ENCODE measurements around the gene ZC3H12D.
"Not testable (repeated sequence)": the region's sequence is repeated elsewhere in the genome, so short reads cannot be mapped to it uniquely, and the experiment has no call there.

The ZC3H12D gene

DNA sequence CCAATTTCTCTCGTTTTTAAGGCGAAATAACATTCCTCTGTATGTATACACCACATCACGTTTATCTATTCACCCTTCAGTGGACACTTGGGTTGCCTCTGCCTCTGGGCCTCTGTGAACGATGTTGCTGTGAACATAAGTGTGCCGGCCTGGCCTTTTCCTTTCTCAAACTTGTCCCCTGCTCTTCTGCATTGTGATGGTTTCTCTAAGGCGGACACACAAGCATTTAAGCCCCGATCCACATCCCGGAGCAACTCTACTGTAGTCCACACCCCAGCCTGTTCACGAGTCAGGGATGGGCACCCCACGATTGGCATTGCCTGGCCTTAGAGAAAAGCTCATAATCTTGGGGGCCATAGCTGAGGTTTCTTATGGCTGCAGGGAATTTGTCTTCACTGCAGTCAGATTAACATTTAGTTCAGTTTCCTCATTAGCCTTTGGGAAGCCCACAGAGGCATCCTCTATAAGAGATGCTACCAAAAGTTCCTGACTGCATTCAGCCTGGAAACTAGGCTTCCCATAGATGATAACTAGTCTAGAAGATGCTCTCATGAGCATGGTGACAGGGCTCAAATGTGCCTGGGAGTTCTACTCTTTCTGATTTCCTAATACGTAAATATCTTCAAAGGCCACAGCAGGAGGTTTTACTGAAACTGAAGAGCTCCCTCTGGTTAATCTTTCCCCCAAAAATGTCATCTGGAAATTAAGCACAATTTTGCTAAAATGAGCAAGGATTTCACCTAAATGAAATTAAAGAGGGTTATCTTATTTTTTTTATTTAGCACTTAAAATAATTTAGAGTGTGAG lies 762 bp downstream of the ZC3H12D start:
- DNase-seq (ENCODE audit: low read depth, low spot score): no peak

DNA sequence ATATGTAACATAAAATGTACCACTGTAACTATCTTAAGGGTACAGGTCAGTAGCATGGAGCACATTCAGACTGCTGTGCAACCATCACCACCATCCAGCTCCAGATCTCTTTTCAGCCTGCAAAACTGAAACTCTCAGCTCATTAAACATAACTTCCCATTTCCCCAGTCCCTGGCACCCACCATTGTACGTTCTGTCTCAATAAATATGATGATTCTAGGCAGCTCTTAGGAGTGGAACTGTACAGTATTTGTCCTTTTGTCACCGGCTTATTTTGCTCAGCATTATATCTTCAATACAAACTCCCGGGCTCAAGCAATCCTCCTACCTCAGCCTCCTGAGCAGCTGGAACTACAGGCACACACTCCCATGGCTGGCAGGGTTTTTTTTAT lies 1.5 kb downstream of the ZC3H12D start:
- no peak for DNase-seq (ENCODE audit: low read depth, low spot score)

- no peak for DNase-seq (ENCODE audit: low read depth, low spot score)
These were observed 2.1 kb downstream of the ZC3H12D start for GRCh38 chr6:149482545-149483333.

GRCh38 chr6:149480502-149481280 lies 4.1 kb downstream of the ZC3H12D start:
- DNase-seq (ENCODE audit: low read depth, low spot score): no peak

DNA sequence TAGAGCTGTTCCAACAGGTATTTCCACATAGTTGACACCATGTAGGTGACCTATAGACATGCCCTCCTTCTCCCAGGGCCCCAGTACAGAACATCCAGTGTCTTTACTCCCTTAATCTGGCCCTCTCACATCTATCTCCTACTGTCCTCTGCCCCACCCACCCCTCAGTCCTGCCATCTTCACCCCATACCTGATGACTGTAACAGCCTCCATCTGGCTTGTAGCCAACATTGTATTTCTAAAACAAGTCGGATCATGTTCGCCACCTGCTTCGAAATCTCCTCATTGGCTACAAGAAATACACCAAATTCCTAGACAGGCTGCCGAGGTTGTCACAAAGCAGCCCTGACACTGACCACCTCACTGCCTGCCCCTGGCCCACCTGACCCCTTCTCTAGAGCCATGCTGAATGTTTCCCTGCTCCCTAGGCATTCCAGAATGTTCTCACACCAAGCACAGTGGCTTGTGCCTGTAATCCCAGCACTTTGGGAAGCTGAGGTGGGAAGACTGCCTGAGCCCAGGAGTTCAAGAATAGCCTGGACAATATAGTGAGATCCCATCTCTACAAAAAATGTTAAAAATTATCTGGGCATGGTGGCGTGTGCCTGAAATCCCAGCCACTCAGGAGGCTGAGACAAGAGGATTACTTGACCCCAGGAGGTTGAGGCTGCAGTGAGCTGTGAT lies 6.0 kb downstream of the ZC3H12D start:
- no peak for DNase-seq (ENCODE audit: low read depth, low spot score)

- DNase-seq (ENCODE audit: low read depth, low spot score): no peak
These were observed 7.3 kb downstream of the ZC3H12D start for GRCh38 chr6:149477544-149477943.

DNA sequence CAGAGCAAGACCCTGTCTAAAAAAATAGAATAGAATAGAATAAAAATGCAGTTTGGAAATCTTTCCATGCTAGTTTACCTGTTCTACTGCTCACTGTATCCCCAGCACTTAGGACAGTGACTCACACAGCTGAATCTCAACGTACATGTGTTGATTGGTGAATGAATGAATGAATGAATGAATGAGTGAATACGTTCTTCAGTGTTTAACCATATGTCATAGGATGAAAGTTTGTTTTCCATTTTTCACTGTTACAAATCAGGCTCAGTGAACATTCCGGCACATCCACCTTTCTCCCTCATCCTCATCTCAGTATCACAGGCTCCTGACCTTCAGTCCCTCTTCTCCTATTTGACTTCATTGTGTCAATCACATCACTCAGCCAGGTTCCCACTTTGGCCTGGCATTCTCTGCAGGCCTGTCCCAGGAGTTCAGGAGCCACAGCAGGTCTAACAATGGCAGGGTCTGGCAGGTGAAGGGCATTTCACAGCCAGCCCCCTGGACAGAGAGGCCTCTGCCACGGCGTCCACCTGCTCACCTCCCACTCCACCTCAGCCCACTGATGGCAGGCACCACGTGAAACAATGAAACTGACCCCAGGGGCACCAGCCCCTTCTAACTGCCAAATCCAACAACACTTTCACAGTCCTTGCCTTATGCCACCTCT lies 7.9 kb downstream of the ZC3H12D start:
- no peak for DNase-seq (ENCODE audit: low read depth, low spot score)

DNA sequence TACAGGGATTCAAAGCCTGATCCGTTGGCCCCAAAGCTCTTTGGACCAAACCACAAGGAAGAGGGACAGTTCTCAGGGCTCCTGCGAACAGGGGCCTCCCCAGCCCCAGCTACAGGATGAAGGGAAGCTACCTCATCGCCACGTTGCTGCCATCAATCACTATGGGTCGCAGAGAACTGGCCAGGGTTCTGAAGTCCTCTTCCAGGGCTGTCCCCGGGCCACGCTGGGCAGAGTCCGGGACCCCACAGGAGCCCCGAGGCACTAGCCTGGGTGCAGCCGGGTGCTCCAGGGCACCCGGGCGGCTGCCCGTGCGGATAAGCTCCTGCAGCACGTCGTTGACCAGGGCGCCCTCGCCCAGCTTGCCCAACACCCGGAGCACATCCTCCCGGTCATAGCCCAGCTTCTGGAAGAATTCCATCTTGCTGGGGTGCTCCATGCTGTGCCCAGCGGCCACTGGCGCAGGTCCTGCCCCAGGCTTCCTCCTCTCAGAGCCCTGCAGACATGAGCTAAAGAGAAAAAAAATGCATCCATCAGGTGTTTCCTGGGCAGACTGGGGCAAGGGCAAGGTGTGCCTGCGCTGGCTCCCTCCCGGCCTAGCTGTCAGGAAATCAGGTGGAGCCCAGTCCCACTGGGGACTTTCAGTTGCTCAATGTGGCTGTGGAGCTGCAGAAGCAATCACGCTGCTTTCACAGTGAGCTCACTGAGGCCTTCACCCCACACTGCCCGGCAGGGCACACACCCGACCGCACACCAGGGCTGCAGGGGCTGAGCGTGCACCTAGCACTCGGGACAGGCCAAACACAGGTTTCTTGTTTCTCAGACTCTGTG lies 10.5 kb downstream of the ZC3H12D start:
- no peak for DNase-seq (ENCODE audit: low read depth, low spot score)

GRCh38 chr6:149473080-149474052 lies 11.4 kb downstream of the ZC3H12D start:
- peak; percentile 72 for DNase-seq (ENCODE audit: low read depth, low spot score)

- DNase-seq (ENCODE audit: low read depth, low spot score): no peak
These were observed 12.6 kb downstream of the ZC3H12D start for GRCh38 chr6:149472241-149472640.

- DNase-seq (ENCODE audit: low read depth, low spot score): no peak
These were observed 13.0 kb downstream of the ZC3H12D start for GRCh38 chr6:149471801-149472200.

- no peak for DNase-seq (ENCODE audit: low read depth, low spot score)
These were observed 13.9 kb downstream of the ZC3H12D start for GRCh38 chr6:149470948-149471347.

- DNase-seq (ENCODE audit: low read depth, low spot score): no peak
These were observed 16.6 kb downstream of the ZC3H12D start for GRCh38 chr6:149468179-149468578.

DNA sequence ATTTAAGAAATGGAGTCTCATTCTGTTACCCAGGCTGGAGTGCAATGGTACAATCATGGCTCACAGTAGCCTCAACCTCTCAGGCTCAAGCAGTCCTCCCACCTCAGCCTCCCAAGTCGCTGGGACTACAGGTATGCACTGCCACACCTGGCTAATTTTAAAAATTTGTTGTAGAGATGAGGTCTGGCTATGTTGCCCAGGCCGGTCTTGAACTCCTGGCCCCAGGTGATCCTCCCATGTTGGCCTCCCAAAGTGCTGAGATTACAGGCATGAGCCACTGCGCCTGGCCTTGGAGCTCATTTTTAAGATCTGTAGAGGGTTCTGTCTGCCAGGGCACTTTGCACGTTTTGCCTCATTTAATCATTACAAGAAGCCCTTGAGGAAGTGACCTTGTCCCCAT lies 17.5 kb downstream of the ZC3H12D start:
- DNase-seq (ENCODE audit: low read depth, low spot score): no peak

DNA sequence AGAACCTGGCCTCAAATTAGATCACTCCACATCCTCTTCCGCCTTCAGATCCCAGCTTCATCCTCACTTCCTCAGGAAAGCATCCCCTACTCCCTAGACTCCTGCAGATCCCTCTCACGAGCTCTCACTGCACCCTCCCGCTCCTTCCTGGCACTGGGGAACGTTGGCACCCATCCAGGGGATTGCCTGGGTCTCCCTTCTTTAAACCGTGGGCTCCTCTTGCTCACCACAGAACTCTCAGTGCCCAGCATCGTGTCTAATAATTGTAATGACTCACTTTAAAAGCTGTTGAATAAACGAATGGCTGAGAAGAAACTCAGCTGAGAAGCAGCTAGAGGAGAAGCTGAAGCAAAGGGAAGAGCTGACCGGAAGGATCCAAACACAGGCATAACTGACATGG lies 20.4 kb downstream of the ZC3H12D start:
- DNase-seq (ENCODE audit: low read depth, low spot score): no peak

DNA sequence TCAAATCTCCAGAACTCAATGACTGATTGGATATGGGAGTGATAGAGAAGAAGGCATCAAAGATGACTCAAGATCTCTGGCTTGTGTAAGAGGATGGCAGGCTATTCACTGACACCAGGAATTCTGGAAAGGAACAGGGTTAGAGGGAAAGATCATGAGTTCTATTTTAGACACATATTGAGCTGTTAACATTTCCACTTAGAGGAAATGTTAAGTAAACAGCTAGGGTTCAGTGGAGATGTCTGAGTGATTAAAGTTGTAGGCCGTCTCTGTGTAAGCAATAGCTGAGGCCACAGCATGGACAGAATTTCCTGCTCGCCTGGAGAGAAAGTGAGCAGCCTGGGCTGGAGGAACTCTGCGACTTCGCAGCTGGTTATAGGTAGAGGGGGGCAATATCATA lies 21.0 kb downstream of the ZC3H12D start:
- DNase-seq (ENCODE audit: low read depth, low spot score): no peak

GRCh38 chr6:149462712-149463111 lies 22.1 kb downstream of the ZC3H12D start:
- not testable (repeated sequence) for DNase-seq (ENCODE audit: low read depth, low spot score)

DNA sequence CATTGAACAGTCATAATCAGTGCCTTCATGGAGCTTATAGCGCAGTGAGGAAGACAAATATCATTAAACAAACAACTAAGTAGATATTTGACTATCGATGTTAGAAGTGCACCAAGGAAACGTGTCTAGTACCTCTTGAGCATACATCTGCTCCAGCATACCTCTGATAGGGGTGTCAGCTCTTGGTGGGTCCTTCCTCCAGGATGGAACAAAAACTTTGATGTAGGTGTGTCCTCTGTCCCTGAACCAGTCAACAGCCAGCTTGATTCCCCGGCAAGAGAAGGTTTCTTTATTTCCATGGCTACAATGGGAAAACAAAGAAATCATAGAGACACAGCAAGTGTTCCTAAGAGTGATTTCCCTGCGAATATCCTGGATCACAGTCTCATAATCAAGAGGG lies 23.1 kb downstream of the ZC3H12D start:
- no peak for DNase-seq (ENCODE audit: low read depth, low spot score)

DNA sequence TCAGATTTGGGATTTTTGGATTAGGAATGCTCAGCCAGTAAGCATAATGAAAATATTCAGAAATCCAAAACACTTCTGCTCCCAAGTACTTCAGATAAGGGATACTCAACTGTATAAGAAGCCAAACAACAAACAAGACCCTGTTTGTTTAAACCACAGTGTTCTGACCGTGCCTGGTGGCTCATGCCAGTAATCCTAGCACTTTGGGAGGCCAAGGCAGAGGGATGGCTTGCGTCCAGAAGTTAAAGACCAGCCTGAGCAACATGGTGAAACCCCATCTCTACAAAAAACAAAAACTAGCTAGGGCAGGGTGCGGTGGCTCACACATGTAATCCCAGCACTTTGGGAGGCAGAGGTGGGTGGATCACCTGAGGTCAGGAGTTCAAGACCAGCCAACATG lies 24.6 kb downstream of the ZC3H12D start:
- DNase-seq (ENCODE audit: low read depth, low spot score): not testable (repeated sequence)
